ENCODE data around the gene DTD2. TPM values are rescaled to one million over a fixed set of nuclear protein-coding genes. Genes with fewer than 3 reads are reported as not detected.

DTD2 gene
- total and polyA plus RNA-seq, 4 donors = 7.9 to 16.7 (median 10.7) TPM

DNA sequence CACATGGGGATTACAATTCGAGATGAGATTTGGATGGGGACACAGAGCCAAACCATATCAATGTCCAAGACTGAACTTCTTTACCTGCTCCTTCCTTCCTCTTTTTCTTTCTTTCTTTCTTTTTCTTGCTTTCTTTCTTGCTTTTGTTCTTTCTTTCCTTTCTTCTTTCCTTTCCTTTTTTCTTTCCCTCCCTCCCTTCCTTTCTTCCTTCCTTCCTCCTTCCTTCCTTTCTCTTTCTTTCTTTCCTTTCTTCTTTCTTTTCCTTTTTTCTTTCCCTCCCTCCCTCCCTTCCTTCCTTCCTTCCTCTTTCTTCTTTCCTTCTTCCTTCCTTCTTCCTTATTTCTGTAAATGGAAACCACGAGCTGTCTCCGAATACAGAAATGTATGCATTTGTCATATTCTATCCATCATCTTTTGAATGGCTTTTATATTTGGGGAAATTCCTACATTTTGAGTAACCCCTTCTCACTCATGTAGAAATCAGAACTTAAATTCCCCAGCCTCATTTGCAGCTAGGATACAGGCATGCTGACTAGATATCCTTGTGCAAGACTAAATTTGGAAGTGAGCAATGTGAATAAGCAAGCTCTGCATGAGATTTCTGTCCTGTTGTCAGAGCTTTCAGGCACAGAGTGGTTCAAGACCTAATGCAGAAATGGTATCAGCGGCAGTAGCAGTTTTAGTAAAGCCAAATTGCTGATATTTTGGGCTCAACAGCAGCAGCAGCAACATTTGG, 19.0 kb upstream of the DTD2 start:
- Histone ChIP-seq H3K27ac (ENCODE audit: low read depth in 1 of 2, low read length in 2 of 2) (no peak overlapping the region), H3K36me3 (ENCODE audit: control insufficient read depth in 4 of 4, insufficient read depth in 3 of 4, low read depth in 1 of 4, low read length in 3 of 4) (no peaks in the 10 kb centered on the region), H3K27me3 (ENCODE audit: control insufficient read depth in 4 of 4, insufficient read depth in 4 of 4, low read length in 3 of 4) (no peaks in the 10 kb centered on the region), H3K9me3 (ENCODE audit: control insufficient read depth in 4 of 4, low read length in 3 of 4) (no peaks in the 10 kb centered on the region), H3K4me1 (ENCODE audit: control insufficient read depth in 4 of 4, insufficient read depth in 4 of 4, low read length in 3 of 4) (no peaks in the 10 kb centered on the region), H3K4me3 (ENCODE audit: low read depth in 1 of 3, low read length in 3 of 3) (no peak overlapping the region), H3K9ac (ENCODE audit: low read depth in 1 of 2, low read length in 2 of 2) (no peak overlapping the region)
- WGBS = 82% methylated on average over 4 of the region's 4 CpGs
- TF ChIP-seq, protein P1, sequence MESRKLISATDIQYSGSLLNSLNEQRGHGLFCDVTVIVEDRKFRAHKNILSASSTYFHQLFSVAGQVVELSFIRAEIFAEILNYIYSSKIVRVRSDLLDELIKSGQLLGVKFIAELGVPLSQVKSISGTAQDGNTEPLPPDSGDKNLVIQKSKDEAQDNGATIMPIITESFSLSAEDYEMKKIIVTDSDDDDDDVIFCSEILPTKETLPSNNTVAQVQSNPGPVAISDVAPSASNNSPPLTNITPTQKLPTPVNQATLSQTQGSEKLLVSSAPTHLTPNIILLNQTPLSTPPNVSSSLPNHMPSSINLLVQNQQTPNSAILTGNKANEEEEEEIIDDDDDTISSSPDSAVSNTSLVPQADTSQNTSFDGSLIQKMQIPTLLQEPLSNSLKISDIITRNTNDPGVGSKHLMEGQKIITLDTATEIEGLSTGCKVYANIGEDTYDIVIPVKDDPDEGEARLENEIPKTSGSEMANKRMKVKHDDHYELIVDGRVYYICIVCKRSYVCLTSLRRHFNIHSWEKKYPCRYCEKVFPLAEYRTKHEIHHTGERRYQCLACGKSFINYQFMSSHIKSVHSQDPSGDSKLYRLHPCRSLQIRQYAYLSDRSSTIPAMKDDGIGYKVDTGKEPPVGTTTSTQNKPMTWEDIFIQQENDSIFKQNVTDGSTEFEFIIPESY (IDR thresholded peaks at IDR 0.05) = no peak
- TF ChIP-seq NR2F2 (IDR thresholded peaks at IDR 0.05) = no peak
- no peak for TF ChIP-seq GABPA (IDR thresholded peaks at IDR 0.05 in 1 of 2, conservative IDR thresholded peaks at IDR 0.05 in 1 of 2)
- no peak for TF ChIP-seq RAD21 (IDR thresholded peaks at IDR 0.05)
- TF ChIP-seq EGR1 (IDR thresholded peaks at IDR 0.05; ENCODE audit: low read depth in 2 of 2) = no peak
- no peak for TF ChIP-seq YY1 (IDR thresholded peaks at IDR 0.05)
- TF ChIP-seq SP1 (IDR thresholded peaks at IDR 0.05) = no peak
- TF ChIP-seq, protein P2, sequence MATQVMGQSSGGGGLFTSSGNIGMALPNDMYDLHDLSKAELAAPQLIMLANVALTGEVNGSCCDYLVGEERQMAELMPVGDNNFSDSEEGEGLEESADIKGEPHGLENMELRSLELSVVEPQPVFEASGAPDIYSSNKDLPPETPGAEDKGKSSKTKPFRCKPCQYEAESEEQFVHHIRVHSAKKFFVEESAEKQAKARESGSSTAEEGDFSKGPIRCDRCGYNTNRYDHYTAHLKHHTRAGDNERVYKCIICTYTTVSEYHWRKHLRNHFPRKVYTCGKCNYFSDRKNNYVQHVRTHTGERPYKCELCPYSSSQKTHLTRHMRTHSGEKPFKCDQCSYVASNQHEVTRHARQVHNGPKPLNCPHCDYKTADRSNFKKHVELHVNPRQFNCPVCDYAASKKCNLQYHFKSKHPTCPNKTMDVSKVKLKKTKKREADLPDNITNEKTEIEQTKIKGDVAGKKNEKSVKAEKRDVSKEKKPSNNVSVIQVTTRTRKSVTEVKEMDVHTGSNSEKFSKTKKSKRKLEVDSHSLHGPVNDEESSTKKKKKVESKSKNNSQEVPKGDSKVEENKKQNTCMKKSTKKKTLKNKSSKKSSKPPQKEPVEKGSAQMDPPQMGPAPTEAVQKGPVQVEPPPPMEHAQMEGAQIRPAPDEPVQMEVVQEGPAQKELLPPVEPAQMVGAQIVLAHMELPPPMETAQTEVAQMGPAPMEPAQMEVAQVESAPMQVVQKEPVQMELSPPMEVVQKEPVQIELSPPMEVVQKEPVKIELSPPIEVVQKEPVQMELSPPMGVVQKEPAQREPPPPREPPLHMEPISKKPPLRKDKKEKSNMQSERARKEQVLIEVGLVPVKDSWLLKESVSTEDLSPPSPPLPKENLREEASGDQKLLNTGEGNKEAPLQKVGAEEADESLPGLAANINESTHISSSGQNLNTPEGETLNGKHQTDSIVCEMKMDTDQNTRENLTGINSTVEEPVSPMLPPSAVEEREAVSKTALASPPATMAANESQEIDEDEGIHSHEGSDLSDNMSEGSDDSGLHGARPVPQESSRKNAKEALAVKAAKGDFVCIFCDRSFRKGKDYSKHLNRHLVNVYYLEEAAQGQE (IDR thresholded peaks at IDR 0.05) = no peak
- no peak for DNase-seq (ENCODE audit: low spot score)

DNA sequence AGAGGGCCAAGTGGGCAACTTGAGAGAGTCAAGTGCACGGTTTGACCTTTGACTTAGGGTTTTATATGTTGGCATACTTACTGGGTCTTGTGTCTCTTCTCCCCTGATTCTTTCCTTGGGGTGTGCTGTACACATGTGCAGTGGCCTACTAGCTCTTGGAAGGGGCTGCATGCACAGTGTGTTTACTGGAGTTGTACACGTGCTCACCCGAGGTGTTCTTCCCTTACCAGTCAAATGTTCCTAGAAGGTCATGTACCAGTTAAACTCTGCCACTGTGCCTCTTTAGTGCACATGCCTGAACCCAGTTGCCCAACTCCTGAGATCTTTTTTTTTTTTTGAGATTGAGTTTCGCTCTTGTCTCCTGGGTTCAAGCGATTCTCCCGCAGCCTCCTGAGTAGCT, 9.2 kb upstream of the DTD2 start:
- H3K9ac ChIP-seq (ENCODE audit: low read depth in 1 of 2, low read length in 2 of 2) = no peak overlapping the region
- no peaks in the 10 kb centered on the region for H3K9me3 ChIP-seq (ENCODE audit: control insufficient read depth in 4 of 4, low read length in 3 of 4)
- H3K36me3 ChIP-seq (ENCODE audit: control insufficient read depth in 4 of 4, insufficient read depth in 3 of 4, low read depth in 1 of 4, low read length in 3 of 4) = no peaks in the 10 kb centered on the region
- no peak overlapping the region for H3K27ac ChIP-seq (ENCODE audit: low read depth in 1 of 2, low read length in 2 of 2)
- H3K4me1 ChIP-seq (ENCODE audit: control insufficient read depth in 4 of 4, insufficient read depth in 4 of 4, low read length in 3 of 4) = no peaks in the 10 kb centered on the region
- no peak overlapping the region for H3K4me3 ChIP-seq (ENCODE audit: low read depth in 1 of 3, low read length in 3 of 3)
- WGBS = 85% methylated on average over 6 of the region's 6 CpGs
- no peaks in the 10 kb centered on the region for H3K27me3 ChIP-seq (ENCODE audit: control insufficient read depth in 4 of 4, insufficient read depth in 4 of 4, low read length in 3 of 4)
- DNase-seq (ENCODE audit: low spot score) = no peak
- TF ChIP-seq NR2F2 (IDR thresholded peaks at IDR 0.05) = no peak
- no peak for TF ChIP-seq HNF4A (conservative IDR thresholded peaks at IDR 0.05)
- TF ChIP-seq YY1 (IDR thresholded peaks at IDR 0.05) = no peak
- TF ChIP-seq, protein P3, sequence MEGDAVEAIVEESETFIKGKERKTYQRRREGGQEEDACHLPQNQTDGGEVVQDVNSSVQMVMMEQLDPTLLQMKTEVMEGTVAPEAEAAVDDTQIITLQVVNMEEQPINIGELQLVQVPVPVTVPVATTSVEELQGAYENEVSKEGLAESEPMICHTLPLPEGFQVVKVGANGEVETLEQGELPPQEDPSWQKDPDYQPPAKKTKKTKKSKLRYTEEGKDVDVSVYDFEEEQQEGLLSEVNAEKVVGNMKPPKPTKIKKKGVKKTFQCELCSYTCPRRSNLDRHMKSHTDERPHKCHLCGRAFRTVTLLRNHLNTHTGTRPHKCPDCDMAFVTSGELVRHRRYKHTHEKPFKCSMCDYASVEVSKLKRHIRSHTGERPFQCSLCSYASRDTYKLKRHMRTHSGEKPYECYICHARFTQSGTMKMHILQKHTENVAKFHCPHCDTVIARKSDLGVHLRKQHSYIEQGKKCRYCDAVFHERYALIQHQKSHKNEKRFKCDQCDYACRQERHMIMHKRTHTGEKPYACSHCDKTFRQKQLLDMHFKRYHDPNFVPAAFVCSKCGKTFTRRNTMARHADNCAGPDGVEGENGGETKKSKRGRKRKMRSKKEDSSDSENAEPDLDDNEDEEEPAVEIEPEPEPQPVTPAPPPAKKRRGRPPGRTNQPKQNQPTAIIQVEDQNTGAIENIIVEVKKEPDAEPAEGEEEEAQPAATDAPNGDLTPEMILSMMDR (IDR thresholded peaks at IDR 0.05; ENCODE audit: low read depth, low read length, missing input control) = no peak
- no peak for TF ChIP-seq FOXA2 (IDR thresholded peaks at IDR 0.05)
- TF ChIP-seq, protein P1 (IDR thresholded peaks at IDR 0.05) = no peak
- TF ChIP-seq JUND (IDR thresholded peaks at IDR 0.05) = no peak
- TF ChIP-seq, protein P4, sequence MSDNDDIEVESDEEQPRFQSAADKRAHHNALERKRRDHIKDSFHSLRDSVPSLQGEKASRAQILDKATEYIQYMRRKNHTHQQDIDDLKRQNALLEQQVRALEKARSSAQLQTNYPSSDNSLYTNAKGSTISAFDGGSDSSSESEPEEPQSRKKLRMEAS (IDR thresholded peaks at IDR 0.05) = no peak
- TF ChIP-seq, protein P5, sequence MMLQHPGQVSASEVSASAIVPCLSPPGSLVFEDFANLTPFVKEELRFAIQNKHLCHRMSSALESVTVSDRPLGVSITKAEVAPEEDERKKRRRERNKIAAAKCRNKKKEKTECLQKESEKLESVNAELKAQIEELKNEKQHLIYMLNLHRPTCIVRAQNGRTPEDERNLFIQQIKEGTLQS (IDR thresholded peaks at IDR 0.05) = no peak
- no peak for TF ChIP-seq EGR1 (IDR thresholded peaks at IDR 0.05; ENCODE audit: low read depth in 2 of 2)
- TF ChIP-seq, protein P2 (IDR thresholded peaks at IDR 0.05) = no peak
- no peak for TF ChIP-seq FOXA1 (IDR thresholded peaks at IDR 0.05)
- no peak for TF ChIP-seq HNF4G (IDR thresholded peaks at IDR 0.05)
- TF ChIP-seq SP1 (IDR thresholded peaks at IDR 0.05) = no peak
- no peak for TF ChIP-seq TAF1 (conservative IDR thresholded peaks at IDR 0.05)
- no peak for TF ChIP-seq GABPA (IDR thresholded peaks at IDR 0.05 in 1 of 2, conservative IDR thresholded peaks at IDR 0.05 in 1 of 2)
- TF ChIP-seq RAD21 (IDR thresholded peaks at IDR 0.05) = no peak

Data from liver (tissue), 9 donors.